ENCODE results near the gene WWOX.

The WWOX gene

DNA sequence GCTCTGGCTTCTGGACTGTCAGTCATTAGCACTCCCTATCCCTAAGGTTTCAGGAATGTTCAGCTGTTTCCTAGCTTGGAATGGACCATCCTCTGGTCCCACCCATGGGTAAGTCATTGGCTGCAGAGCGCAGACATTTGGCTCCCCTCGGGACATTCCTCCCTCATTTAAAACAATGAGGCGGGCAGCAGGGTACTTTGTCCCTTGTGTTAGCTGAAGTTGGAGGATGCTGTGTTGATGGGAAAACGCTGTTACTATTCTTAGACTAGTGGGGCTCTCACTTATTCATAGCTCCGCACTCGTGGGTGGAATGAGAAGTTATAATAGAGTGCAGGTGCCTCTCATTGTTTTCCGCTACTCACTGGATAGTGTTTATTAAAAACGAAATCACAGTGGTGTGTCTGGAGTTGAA, 673.8 kb downstream of the WWOX start:
- H3K9me3 ChIP-seq (ENCODE audit: insufficient read depth, low read depth, low read length), result peaks cover 1% of the 10 kb centered on the region
- H3K18ac ChIP-seq (ENCODE audit: low read length), result no peak overlapping the region
- no peaks in the 10 kb centered on the region for H3K79me2 ChIP-seq (ENCODE audit: control insufficient read depth, insufficient read depth, low read length, poor library complexity)
- H3K4ac ChIP-seq (ENCODE audit: low read depth, low read length), result no peak overlapping the region
- no peak overlapping the region for H2BK12ac ChIP-seq (ENCODE audit: low read length)
- no peak overlapping the region for H2BK120ac ChIP-seq (ENCODE audit: insufficient read depth, low read length, poor library complexity)
- DNase-seq, result no peak
- WGBS (ENCODE audit: extremely low coverage, insufficient coverage, insufficient read length), result no CpG with 5 or more reads among the region's 8 CpGs
- no peak overlapping the region for H2BK5ac ChIP-seq (ENCODE audit: low read depth, low read length, poor library complexity)
- peaks cover 3% of the 10 kb centered on the region for H3K79me1 ChIP-seq (ENCODE audit: low read length)
- no peak overlapping the region for H3K9ac ChIP-seq (ENCODE audit: low read length)
- H3K4me1 ChIP-seq (ENCODE audit: control insufficient read depth in 1 of 2, insufficient read depth in 2 of 2, low read length in 2 of 2), result peaks cover 0 to 1% of the 10 kb centered on the region in 2 experiments
- no peaks in the 10 kb centered on the region for H3K36me3 ChIP-seq (ENCODE audit: control insufficient read depth in 1 of 2, insufficient read depth in 2 of 2, low read length in 2 of 2)
- H2AFZ ChIP-seq (ENCODE audit: insufficient read depth, low read length, poor library complexity), result no peak overlapping the region
- no peak overlapping the region for H4K8ac ChIP-seq (ENCODE audit: low read depth, low read length)
- no peak overlapping the region for H3K4me2 ChIP-seq (ENCODE audit: low read length)
- no peak overlapping the region for H3K4me3 ChIP-seq (ENCODE audit: low read depth, low read length)
- no peak overlapping the region for H3K23ac ChIP-seq (ENCODE audit: low read length)
- H3K27ac ChIP-seq (ENCODE audit: low read depth, low read length), result no peak overlapping the region
- no peak overlapping the region for H4K91ac ChIP-seq (ENCODE audit: low read depth, low read length)
- H4K12ac ChIP-seq (ENCODE audit: low read depth, low read length), result no peak overlapping the region
- H2AK5ac ChIP-seq (ENCODE audit: low read length), result no peak overlapping the region
- no peak overlapping the region for H3K14ac ChIP-seq (ENCODE audit: low read length)
- no peaks in the 10 kb centered on the region for H3K27me3 ChIP-seq (ENCODE audit: insufficient read depth, low read length)

DNA sequence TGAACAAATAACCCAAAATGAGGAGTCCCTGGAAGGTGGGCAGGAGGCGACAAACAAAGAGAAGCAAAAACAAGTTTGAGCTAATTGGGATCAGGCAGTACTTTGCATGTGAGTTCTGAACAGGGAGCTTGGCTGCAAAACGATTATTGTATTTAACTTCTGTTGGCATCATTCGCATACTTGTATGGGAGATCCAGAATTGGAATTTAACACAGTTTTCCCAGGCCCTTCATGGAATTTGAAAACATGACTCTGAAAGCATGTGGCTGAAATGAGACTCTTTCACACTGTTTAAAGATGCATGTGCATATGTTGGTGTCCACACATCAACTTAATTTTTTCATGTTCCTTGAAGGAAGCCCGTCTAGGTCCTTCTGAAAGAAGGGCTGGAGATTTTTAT, 674.3 kb downstream of the WWOX start:
- WGBS (ENCODE audit: extremely low coverage, insufficient coverage, insufficient read length), result no CpG with 5 or more reads among the region's 4 CpGs
- Histone ChIP-seq H2BK120ac (ENCODE audit: insufficient read depth, low read length, poor library complexity) (no peak overlapping the region), H3K9me3 (ENCODE audit: insufficient read depth, low read depth, low read length) (peaks cover 1% of the 10 kb centered on the region), H4K12ac (ENCODE audit: low read depth, low read length) (no peak overlapping the region), H4K8ac (ENCODE audit: low read depth, low read length) (no peak overlapping the region), H2AFZ (ENCODE audit: insufficient read depth, low read length, poor library complexity) (no peak overlapping the region), H3K4ac (ENCODE audit: low read depth, low read length) (no peak overlapping the region), H3K36me3 (ENCODE audit: control insufficient read depth in 1 of 2, insufficient read depth in 2 of 2, low read length in 2 of 2) (no peaks in the 10 kb centered on the region), H3K79me2 (ENCODE audit: control insufficient read depth, insufficient read depth, low read length, poor library complexity) (no peaks in the 10 kb centered on the region), H3K9ac (ENCODE audit: low read length) (no peak overlapping the region), H3K27ac (ENCODE audit: low read depth, low read length) (no peak overlapping the region), H4K91ac (ENCODE audit: low read depth, low read length) (no peak overlapping the region), H2BK12ac (ENCODE audit: low read length) (no peak overlapping the region), H2BK5ac (ENCODE audit: low read depth, low read length, poor library complexity) (no peak overlapping the region), H2AK5ac (ENCODE audit: low read length) (no peak overlapping the region), H3K4me1 (ENCODE audit: control insufficient read depth in 1 of 2, insufficient read depth in 2 of 2, low read length in 2 of 2) (peaks cover 0 to 1% of the 10 kb centered on the region in 2 experiments), H3K18ac (ENCODE audit: low read length) (no peak overlapping the region), H3K23ac (ENCODE audit: low read length) (no peak overlapping the region), H3K14ac (ENCODE audit: low read length) (no peak overlapping the region), H3K79me1 (ENCODE audit: low read length) (peaks cover 3% of the 10 kb centered on the region), H3K27me3 (ENCODE audit: insufficient read depth, low read length) (no peaks in the 10 kb centered on the region), H3K4me3 (ENCODE audit: low read depth, low read length) (no peak overlapping the region), H3K4me2 (ENCODE audit: low read length) (no peak overlapping the region)
- DNase-seq, result no peak

DNA sequence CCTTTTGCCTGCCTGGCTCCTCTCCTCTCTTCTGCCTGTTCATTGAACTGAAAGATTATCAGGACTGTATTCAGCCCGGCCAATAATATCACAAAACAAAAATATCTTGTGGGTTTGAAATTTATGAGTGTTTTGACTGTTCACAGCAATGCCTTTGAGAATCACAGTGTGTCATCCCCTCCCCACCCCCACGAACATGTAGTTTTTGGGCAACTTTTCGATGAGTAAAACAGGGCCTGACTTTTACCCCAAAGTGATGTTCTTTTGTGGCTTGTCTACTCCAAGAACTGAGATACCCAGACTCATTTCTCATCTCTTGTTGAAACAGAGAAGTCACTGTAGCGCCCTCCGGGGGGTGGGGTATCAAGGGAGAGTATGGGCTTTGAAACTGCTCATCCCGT, 675.7 kb downstream of the WWOX start:
- H3K23ac ChIP-seq (ENCODE audit: low read length), result no peak overlapping the region
- H3K9me3 ChIP-seq (ENCODE audit: insufficient read depth, low read depth, low read length), result peaks cover 1% of the 10 kb centered on the region
- no CpG with 5 or more reads among the region's 6 CpGs for WGBS (ENCODE audit: extremely low coverage, insufficient coverage, insufficient read length)
- no peak overlapping the region for H3K27ac ChIP-seq (ENCODE audit: low read depth, low read length)
- no peaks in the 10 kb centered on the region for H3K79me2 ChIP-seq (ENCODE audit: control insufficient read depth, insufficient read depth, low read length, poor library complexity)
- DNase-seq, result no peak
- H3K36me3 ChIP-seq (ENCODE audit: control insufficient read depth in 1 of 2, insufficient read depth in 2 of 2, low read length in 2 of 2), result no peaks in the 10 kb centered on the region
- H4K12ac ChIP-seq (ENCODE audit: low read depth, low read length), result no peak overlapping the region
- no peak overlapping the region for H2BK120ac ChIP-seq (ENCODE audit: insufficient read depth, low read length, poor library complexity)
- H3K14ac ChIP-seq (ENCODE audit: low read length), result no peak overlapping the region
- H4K8ac ChIP-seq (ENCODE audit: low read depth, low read length), result no peak overlapping the region
- no peak overlapping the region for H3K18ac ChIP-seq (ENCODE audit: low read length)
- no peak overlapping the region for H4K91ac ChIP-seq (ENCODE audit: low read depth, low read length)
- H3K4me3 ChIP-seq (ENCODE audit: low read depth, low read length), result no peak overlapping the region
- no peaks in the 10 kb centered on the region for H3K79me1 ChIP-seq (ENCODE audit: low read length)
- no peak overlapping the region for H3K9ac ChIP-seq (ENCODE audit: low read length)
- H2BK5ac ChIP-seq (ENCODE audit: low read depth, low read length, poor library complexity), result no peak overlapping the region
- peaks cover 0 to 1% of the 10 kb centered on the region in 2 experiments for H3K4me1 ChIP-seq (ENCODE audit: control insufficient read depth in 1 of 2, insufficient read depth in 2 of 2, low read length in 2 of 2)
- H3K4me2 ChIP-seq (ENCODE audit: low read length), result no peak overlapping the region
- H2BK12ac ChIP-seq (ENCODE audit: low read length), result no peak overlapping the region
- no peak overlapping the region for H3K4ac ChIP-seq (ENCODE audit: low read depth, low read length)
- H3K27me3 ChIP-seq (ENCODE audit: insufficient read depth, low read length), result no peaks in the 10 kb centered on the region
- no peak overlapping the region for H2AFZ ChIP-seq (ENCODE audit: insufficient read depth, low read length, poor library complexity)
- H2AK5ac ChIP-seq (ENCODE audit: low read length), result no peak overlapping the region

DNA sequence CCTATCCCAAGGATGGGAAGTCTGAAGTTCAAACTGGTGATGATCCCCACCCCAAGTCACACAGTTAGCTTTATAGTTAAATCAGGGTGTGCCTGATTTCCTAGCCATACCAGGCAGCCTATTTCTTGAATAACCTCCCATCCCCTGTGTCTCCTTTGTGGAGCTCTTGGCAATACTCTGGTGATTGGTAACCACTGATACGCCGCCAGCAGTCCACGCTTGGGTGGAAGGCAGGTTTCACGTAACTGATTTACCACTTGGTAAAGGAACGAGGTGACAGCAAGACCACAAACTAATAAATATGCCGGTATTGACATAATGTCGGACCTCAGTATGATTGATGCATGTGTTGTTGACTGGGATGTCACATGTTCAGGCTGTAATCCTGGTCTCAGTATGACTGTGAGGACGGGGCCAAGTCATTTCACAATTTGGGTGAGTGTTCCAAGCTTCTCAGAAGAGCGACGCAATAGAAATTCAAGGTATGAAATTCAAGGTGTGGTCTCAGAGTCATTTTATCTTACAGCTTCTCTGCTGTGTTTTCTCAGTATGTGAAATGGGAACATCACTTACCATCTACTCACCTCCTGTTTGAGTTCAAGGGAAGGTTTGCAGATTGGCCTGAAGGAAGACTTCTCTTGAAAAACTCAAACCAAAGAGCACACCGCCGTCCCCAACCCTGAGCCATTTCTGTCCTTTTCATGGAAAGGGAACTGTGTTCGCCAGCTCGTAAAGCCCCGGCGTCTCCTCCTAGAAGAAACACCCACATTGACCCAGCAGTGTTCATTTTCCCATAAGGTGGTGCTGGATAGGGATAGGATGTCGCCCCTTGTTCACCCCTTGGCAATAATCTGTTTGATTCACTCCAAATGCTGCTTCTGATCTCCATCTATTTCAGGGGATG, 678.9 kb downstream of the WWOX start:
- no peaks in the 10 kb centered on the region for H3K36me3 ChIP-seq (ENCODE audit: control insufficient read depth in 1 of 2, insufficient read depth in 2 of 2, low read length in 2 of 2)
- no peak overlapping the region for H2BK12ac ChIP-seq (ENCODE audit: low read length)
- H2BK120ac ChIP-seq (ENCODE audit: insufficient read depth, low read length, poor library complexity), result no peak overlapping the region
- H3K9ac ChIP-seq (ENCODE audit: low read length), result no peak overlapping the region
- H2AK5ac ChIP-seq (ENCODE audit: low read length), result no peak overlapping the region
- H3K79me1 ChIP-seq (ENCODE audit: low read length), result no peaks in the 10 kb centered on the region
- H3K9me3 ChIP-seq (ENCODE audit: insufficient read depth, low read depth, low read length), result no peaks in the 10 kb centered on the region
- no peak overlapping the region for H3K4me2 ChIP-seq (ENCODE audit: low read length)
- no peak overlapping the region for H4K91ac ChIP-seq (ENCODE audit: low read depth, low read length)
- H3K4me3 ChIP-seq (ENCODE audit: low read depth, low read length), result no peak overlapping the region
- WGBS (ENCODE audit: extremely low coverage, insufficient coverage, insufficient read length), result no CpG with 5 or more reads among the region's 17 CpGs
- no peak overlapping the region for H3K14ac ChIP-seq (ENCODE audit: low read length)
- H3K23ac ChIP-seq (ENCODE audit: low read length), result no peak overlapping the region
- H2BK5ac ChIP-seq (ENCODE audit: low read depth, low read length, poor library complexity), result no peak overlapping the region
- no peaks in the 10 kb centered on the region for H3K79me2 ChIP-seq (ENCODE audit: control insufficient read depth, insufficient read depth, low read length, poor library complexity)
- H3K4ac ChIP-seq (ENCODE audit: low read depth, low read length), result no peak overlapping the region
- no peak overlapping the region for H3K18ac ChIP-seq (ENCODE audit: low read length)
- H3K27ac ChIP-seq (ENCODE audit: low read depth, low read length), result no peak overlapping the region
- no peaks in the 10 kb centered on the region for H3K4me1 ChIP-seq (ENCODE audit: control insufficient read depth in 1 of 2, insufficient read depth in 2 of 2, low read length in 2 of 2)
- H4K12ac ChIP-seq (ENCODE audit: low read depth, low read length), result no peak overlapping the region
- peak; percentile 7 to 39 for DNase-seq
- no peak overlapping the region for H4K8ac ChIP-seq (ENCODE audit: low read depth, low read length)
- H2AFZ ChIP-seq (ENCODE audit: insufficient read depth, low read length, poor library complexity), result no peak overlapping the region
- H3K27me3 ChIP-seq (ENCODE audit: insufficient read depth, low read length), result no peaks in the 10 kb centered on the region
